IPS-20b (cell line): ENCODE results near the gene PTGDR.

Experiments used
- H3K27ac ChIP-seq: one replicate; pipeline ENCODE4 v1.5.1; 2013; ENCODE audit warnings: low read length
- H3K27me3 ChIP-seq: 2 replicates; pipeline ENCODE4 v1.6.1; 2013; ENCODE audit warnings: mild to moderate bottlenecking, low read length, inconsistent platforms; ENCODE audit not compliant: insufficient read depth
- H3K36me3 ChIP-seq: 2 replicates; pipeline ENCODE4 v1.6.1; 2013; ENCODE audit warnings: low read depth, mild to moderate bottlenecking, inconsistent platforms, low read length, moderate library complexity; ENCODE audit not compliant: insufficient read depth
- H3K4me1 ChIP-seq: 2 replicates; pipeline ENCODE4 v1.6.1; 2013; ENCODE audit warnings: mild to moderate bottlenecking, control low read depth, inconsistent platforms, low read length, moderate library complexity; ENCODE audit not compliant: insufficient read depth
- H3K4me3 ChIP-seq: 2 replicates; pipeline ENCODE4 v1.5.1; 2013; ENCODE audit warnings: mild to moderate bottlenecking, low read length, inconsistent platforms
- H3K9ac ChIP-seq: 2 replicates; pipeline ENCODE4 v1.6.1; 2013; ENCODE audit warnings: low read depth, mild to moderate bottlenecking, inconsistent platforms, low read length, moderate library complexity
- H3K9me3 ChIP-seq: 2 replicates; pipeline ENCODE4 v1.6.1; 2013; ENCODE audit warnings: mild to moderate bottlenecking, low read depth, low read length, inconsistent platforms; ENCODE audit not compliant: insufficient read depth

The PTGDR gene, protein sequence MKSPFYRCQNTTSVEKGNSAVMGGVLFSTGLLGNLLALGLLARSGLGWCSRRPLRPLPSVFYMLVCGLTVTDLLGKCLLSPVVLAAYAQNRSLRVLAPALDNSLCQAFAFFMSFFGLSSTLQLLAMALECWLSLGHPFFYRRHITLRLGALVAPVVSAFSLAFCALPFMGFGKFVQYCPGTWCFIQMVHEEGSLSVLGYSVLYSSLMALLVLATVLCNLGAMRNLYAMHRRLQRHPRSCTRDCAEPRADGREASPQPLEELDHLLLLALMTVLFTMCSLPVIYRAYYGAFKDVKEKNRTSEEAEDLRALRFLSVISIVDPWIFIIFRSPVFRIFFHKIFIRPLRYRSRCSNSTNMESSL

DNA sequence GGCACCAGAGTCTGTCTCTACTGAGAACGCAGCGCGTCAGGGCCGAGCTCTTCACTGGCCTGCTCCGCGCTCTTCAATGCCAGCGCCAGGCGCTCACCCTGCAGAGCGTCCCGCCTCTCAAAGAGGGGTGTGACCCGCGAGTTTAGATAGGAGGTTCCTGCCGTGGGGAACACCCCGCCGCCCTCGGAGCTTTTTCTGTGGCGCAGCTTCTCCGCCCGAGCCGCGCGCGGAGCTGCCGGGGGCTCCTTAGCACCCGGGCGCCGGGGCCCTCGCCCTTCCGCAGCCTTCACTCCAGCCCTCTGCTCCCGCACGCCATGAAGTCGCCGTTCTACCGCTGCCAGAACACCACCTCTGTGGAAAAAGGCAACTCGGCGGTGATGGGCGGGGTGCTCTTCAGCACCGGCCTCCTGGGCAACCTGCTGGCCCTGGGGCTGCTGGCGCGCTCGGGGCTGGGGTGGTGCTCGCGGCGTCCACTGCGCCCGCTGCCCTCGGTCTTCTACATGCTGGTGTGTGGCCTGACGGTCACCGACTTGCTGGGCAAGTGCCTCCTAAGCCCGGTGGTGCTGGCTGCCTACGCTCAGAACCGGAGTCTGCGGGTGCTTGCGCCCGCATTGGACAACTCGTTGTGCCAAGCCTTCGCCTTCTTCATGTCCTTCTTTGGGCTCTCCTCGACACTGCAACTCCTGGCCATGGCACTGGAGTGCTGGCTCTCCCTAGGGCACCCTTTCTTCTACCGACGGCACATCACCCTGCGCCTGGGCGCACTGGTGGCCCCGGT, at the start of gene PTGDR:
PTGDR (plus strand) TSS at position 198 of the 778 bp plus-strand sequence; CDS start at position 315, 117 bp downstream.
- Histone ChIP-seq H3K9me3 (no peaks in the 10 kb centered on the region), H3K27me3 (peaks cover 70% of the 10 kb centered on the region), H3K27ac (no peak within 1 kb of the TSS), H3K36me3 (no peaks in the 10 kb centered on the region), H3K9ac (peak within 1 kb of the TSS; percentile 28; the same call in 1 of the 2 replicates), H3K4me3 (peak within 1 kb of the TSS; percentile 66), H3K4me1 (0 out of 2 replicates have a peak, but pooled peaks cover 2% of the 10 kb centered on the region)

DNA sequence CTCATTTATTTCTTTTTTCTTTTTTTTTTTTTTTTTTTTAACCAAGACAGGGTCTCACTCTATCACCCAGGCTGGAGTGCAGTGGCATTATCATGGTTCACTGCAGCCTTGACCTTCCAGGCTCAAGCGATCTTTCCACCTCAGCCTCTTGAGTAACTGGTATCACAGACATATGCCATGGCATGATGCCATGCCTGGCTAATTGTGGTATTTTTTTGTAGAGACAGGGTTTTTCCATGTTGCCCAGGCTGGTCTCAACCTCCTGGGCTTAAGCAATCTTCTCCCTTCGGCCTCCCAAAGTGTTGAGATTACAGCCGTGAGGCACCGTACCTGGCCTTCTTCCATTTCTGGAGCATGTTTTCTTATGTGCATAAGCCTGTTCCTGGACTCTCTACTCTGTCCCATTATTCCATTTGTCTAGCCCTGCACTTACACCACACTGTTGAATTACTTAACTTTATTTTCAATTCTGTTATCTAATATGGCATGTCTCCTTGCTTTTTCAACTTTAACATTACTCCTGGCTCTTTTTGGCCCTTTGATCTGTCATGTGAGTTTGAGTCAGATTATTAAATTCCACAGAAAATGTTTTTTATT, 47.9 kb upstream of the PTGDR start:
- no peak overlapping the region for H3K9ac ChIP-seq
- H3K9me3 ChIP-seq: no peaks in the 10 kb centered on the region
- no peaks in the 10 kb centered on the region for H3K27me3 ChIP-seq
- no peaks in the 10 kb centered on the region for H3K4me1 ChIP-seq
- no peak overlapping the region for H3K4me3 ChIP-seq
- no peaks in the 10 kb centered on the region for H3K36me3 ChIP-seq
- no peak overlapping the region for H3K27ac ChIP-seq

DNA sequence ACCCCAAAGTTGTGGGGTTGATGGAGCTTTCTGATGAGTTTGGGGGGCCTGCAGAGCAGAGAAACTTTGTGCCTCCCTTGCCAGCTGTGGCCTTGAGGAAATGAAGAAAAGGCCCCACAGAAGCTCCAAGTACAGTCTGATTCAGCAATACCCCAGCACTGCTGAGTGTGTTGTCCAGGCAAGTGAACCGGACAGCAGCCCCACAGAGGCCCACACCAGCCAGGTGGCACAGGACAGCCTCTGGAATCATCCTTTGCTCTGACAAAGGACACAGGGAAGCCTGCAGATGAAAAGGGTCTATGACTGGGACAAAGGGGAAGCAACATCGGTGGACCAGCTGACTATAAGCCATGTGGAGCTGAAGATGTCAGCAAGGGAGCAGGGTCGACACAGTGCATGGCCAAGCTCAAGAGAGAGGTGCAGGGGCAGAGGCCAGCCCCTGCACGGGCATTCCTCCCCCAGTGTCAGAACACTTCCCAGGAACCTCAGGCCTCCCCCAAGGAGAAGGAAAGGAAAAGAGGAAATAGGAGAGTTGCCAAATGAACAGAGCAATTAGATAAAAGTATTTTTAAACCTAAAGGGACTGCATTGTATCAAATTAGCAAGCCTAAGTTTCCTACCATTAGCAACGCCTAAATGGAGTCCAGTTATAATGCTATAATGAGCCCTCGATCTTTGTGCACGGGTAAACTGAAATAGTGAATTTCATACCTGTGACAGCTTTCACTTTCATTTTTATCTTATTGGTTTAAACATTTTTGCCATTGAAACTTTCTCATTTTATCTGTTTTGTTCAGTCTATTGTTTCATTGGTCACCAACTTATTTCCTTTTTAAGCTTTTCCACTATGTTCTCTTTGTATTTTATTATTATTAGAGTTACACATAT, 46.3 kb upstream of the PTGDR start:
- H3K9me3 ChIP-seq: no peaks in the 10 kb centered on the region
- no peak overlapping the region for H3K9ac ChIP-seq
- no peaks in the 10 kb centered on the region for H3K36me3 ChIP-seq
- H3K27me3 ChIP-seq: no peaks in the 10 kb centered on the region
- no peak overlapping the region for H3K4me3 ChIP-seq
- no peak overlapping the region for H3K27ac ChIP-seq
- no peaks in the 10 kb centered on the region for H3K4me1 ChIP-seq

DNA sequence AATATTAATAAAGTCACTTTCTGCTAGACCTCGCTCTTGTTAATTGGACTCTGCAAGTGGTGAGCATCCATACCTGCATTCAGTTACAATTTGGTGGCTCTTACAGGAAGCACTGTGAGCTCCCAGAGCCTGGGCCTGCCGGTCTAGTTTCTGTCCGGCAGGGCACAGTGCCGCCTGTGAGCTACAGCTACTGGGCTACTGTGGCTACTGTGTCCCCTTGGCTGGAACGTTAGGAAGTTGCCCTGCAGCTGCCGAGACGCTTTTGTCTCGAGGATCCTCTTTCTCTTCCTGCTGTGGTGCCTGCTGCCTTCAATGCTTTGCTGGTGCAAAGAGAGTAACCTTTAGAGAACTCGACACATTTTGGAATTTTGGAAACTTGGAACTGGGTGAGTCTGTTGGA, 44.6 kb upstream of the PTGDR start:
- Histone ChIP-seq H3K4me1 (no peaks in the 10 kb centered on the region), H3K27me3 (no peaks in the 10 kb centered on the region), H3K36me3 (no peaks in the 10 kb centered on the region), H3K4me3 (no peak overlapping the region), H3K9ac (no peak overlapping the region), H3K27ac (no peak overlapping the region), H3K9me3 (no peaks in the 10 kb centered on the region)

DNA sequence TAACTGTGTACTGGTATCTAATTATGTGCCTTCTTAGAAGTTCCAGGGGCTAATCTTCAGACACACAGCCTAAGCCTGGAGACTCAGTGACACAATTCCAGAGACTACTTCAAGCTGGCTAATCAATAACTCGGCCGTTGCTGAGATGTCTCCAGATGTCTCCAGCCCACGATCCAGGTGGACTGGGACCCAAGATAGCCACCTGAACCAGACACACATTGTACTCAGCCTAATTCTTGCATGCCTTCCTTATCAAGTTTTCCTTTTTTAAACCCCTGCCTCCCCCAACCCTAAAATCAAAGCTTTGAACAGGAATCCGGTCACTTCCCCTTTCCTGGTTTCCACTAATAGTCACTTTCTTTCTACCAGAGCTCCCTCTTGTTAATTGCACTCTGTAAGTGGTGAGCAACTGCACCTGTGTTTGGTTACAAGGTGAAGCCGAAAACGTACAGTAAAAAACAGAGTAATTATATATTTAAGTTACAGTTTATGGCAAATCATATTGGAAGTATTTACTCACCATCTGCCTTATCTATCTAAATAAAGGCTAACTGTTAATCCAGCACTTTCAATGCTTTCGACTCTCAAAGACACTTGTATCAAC, 39.8 kb upstream of the PTGDR start:
- Histone ChIP-seq H3K27me3 (no peaks in the 10 kb centered on the region), H3K27ac (no peak overlapping the region), H3K4me1 (no peaks in the 10 kb centered on the region), H3K9ac (no peak overlapping the region), H3K9me3 (0 out of 2 replicates have a peak, but pooled peaks cover 6% of the 10 kb centered on the region), H3K36me3 (no peaks in the 10 kb centered on the region), H3K4me3 (no peak overlapping the region)

DNA sequence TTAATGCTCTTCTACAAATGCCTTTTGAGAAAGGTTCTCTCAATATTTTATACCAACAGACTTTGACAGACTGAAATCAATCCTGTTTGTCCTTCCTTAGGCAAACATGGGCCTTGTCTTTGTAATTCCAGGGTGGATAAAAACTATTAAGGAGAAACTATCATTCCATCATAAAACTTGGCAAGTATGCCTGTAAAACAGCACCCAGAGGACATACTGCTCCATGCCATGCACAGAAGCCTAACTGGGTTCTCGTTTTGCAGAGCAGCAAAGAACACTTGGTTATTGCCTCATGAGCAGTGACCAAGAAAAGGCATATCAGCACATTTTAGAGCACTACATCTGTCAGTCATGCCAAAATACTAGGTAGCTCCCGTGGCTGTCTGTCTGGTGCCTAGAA, 33.8 kb upstream of the PTGDR start:
- Histone ChIP-seq H3K9me3 (0 out of 2 replicates have a peak, but pooled peaks cover 6% of the 10 kb centered on the region), H3K4me1 (peaks cover 5% of the 10 kb centered on the region; the same call in 1 of the 2 replicates), H3K36me3 (no peaks in the 10 kb centered on the region), H3K9ac (no peak overlapping the region), H3K4me3 (no peak overlapping the region), H3K27me3 (no peaks in the 10 kb centered on the region), H3K27ac (no peak overlapping the region)

DNA sequence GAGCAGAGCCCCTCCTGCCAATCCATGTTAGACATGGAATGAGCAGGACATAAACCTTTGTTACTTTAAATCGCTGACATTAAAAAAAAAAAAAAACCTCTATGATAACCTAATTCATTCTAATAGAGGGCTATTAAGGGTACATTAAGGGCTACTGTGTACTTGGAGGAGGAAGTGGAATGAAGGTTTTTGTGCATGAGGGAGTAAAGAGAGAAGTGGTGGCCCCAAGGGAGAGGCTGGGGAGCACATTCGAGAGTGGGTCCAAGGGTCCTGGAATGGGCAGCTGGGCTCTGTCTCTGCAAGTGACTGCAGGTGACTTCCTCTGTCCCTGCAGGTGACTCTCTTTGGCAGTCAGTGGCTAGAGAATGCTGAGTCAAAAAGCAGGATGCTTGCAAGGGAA, 32.1 kb upstream of the PTGDR start:
- Histone ChIP-seq H3K9ac (no peak overlapping the region), H3K4me3 (no peak overlapping the region), H3K27ac (no peak overlapping the region)

DNA sequence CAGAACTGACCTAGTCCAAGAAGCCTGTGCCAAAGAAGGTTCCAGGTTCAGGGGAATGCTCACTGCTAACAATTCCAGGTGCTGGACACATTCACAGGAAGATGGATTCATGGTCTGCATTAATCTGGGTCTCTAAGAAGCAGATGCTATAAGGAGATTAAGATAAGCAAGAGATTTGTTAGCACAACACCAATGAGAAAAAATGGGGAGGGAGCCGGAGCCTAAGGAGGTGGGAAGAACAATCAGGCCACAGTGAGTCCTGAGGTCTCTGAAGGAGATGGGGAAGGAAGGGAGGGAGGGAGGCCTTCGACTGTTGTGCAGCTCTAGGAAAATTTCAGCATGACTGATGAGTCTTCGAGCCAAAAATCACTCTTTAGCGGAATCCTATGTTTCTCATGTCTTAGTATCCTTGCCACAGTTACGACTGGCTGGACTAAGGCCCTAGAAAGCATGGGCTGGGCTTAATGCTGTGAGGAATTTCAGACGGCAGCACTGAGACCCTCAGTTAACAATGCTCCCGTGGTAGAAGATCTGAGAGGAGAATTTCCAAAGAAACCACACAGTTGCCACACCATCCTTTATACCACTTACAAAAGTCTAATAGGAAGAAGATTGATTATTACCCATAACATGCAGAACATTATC, 31.5 kb upstream of the PTGDR start:
- Histone ChIP-seq H3K4me3 (no peak overlapping the region), H3K27ac (no peak overlapping the region), H3K36me3 (no peaks in the 10 kb centered on the region), H3K4me1 (peaks cover 5% of the 10 kb centered on the region; the same call in 1 of the 2 replicates), H3K9me3 (no peaks in the 10 kb centered on the region), H3K27me3 (no peaks in the 10 kb centered on the region), H3K9ac (no peak overlapping the region)

More for the DNA sequence above, 32.1 kb upstream of the PTGDR start:
- no peaks in the 10 kb centered on the region for H3K9me3 ChIP-seq
- no peaks in the 10 kb centered on the region for H3K27me3 ChIP-seq
- H3K4me1 ChIP-seq: peaks cover 5% of the 10 kb centered on the region; the same call in 1 of the 2 replicates
- H3K36me3 ChIP-seq: no peaks in the 10 kb centered on the region

DNA sequence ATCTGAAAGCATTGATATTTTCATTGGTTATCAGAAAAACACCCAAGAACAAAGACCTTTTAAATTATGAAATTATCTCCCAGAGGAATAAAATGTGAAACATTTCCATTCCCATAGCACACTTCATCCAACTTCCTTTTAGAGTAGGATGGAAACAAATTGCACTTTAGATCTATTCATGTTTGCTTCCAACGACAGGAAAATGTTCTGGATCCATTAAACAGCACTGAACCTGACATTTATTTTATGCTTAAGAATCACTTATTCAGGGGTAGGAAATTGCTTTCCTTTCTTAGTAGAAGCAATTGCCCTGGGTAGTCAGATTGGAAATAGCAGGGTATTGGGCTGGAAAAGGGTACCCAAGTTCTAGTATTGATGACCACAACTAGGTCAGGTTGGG, 28.8 kb upstream of the PTGDR start:
- Histone ChIP-seq H3K36me3 (no peaks in the 10 kb centered on the region), H3K27ac (no peak overlapping the region), H3K4me3 (no peak overlapping the region), H3K27me3 (no peaks in the 10 kb centered on the region), H3K9ac (no peak overlapping the region), H3K4me1 (peaks cover 5% of the 10 kb centered on the region; the same call in 1 of the 2 replicates), H3K9me3 (no peaks in the 10 kb centered on the region)

DNA sequence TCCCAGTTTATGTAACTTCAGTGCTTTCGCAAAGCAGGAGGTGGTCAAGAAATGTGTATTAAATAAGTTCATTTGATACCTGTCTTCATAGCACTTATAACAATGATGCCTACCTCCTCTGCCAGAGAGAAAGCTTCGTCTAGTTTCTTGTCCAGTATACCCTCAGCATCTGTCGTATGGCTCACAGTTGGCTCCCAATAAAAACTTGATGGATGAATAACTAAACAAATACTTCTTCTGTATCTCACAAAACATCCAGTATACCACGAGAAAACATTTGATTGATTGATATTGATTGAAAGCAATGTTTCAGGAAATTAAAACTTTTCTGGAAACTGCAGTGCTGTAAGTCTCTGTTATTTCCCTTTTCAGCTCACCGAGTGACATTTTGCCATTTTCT, 26.9 kb upstream of the PTGDR start:
- Histone ChIP-seq H3K4me3 (no peak overlapping the region), H3K4me1 (no peaks in the 10 kb centered on the region), H3K27me3 (no peaks in the 10 kb centered on the region), H3K36me3 (no peaks in the 10 kb centered on the region), H3K9ac (no peak overlapping the region), H3K27ac (no peak overlapping the region), H3K9me3 (no peaks in the 10 kb centered on the region)
